C4-2B (cell line): Measurements from ENCODE around the gene OSBPL7.

Source experiments
- H3K27ac ChIP-seq: fragments of 450-650 bp; 2 replicates; pipeline ENCODE4 v1.5.1; 2017
- CTCF ChIP-seq: fragments of 450-650 bp; conservative IDR thresholded peaks from 2 replicates; pipeline ENCODE4 v1.5.1; 2017; ENCODE audit warnings: mild to moderate bottlenecking
- ZFX ChIP-seq: fragments of 450-650 bp; IDR thresholded peaks from 2 replicates; pipeline ENCODE4 v1.6.1; 2017

The OSBPL7 gene

GRCh38 chr17:47862621-47863440 is 41.2 kb upstream of the OSBPL7 start:
- TF ChIP-seq CTCF (no peak), ZFX (no peak)
- no peak overlapping the region for H3K27ac ChIP-seq

- H3K27ac ChIP-seq, result no peak overlapping the region
- TF ChIP-seq ZFX, result no peak
- no peak for TF ChIP-seq CTCF
These were observed 38.8 kb upstream of the OSBPL7 start for GRCh38 chr17:47860386-47860785.

GRCh38 chr17:47857551-47858455 is 36.2 kb upstream of the OSBPL7 start:
- TF ChIP-seq CTCF (no peak), ZFX (no peak)

GRCh38 chr17:47856830-47857229 is 35.2 kb upstream of the OSBPL7 start:
- TF ChIP-seq CTCF (no peak), ZFX (no peak)
- no peak overlapping the region for H3K27ac ChIP-seq

More at GRCh38 chr17:47857551-47858455, 36.2 kb upstream of the OSBPL7 start:
- H3K27ac ChIP-seq, result no peak overlapping the region

GRCh38 chr17:47855737-47856136 is 34.1 kb upstream of the OSBPL7 start:
- TF ChIP-seq ZFX (no peak), CTCF (no peak)
- H3K27ac ChIP-seq, result no peak overlapping the region

- no peak overlapping the region for H3K27ac ChIP-seq
- TF ChIP-seq ZFX (no peak), CTCF (no peak)
These were observed 32.0 kb upstream of the OSBPL7 start for GRCh38 chr17:47853616-47854015.
